Pancreas (tissue), 10 donors: Measurements from ENCODE around the gene ASB1. TPM values are rescaled to one million over a fixed set of nuclear protein-coding genes. Genes with fewer than 3 reads are reported as not detected.
A peak's percentile ranks its signal among the peaks of the same experiment; 100 is the strongest.

Source experiments
- ATAC-seq, 4 donors: fragments of 200-7000 bp; cut with Tn5 transposase; one replicate each; pipeline versions ENCODE4 v1.8.0 to v1.9.1; 2020; ENCODE audit warnings: mild to moderate bottlenecking in 4 of 4, moderate library complexity in 4 of 4
- DNase-seq, 6 donors: peaks; one replicate each; pipeline ENCODE4 v3.0.0-alpha.2; 2020
- FAIRE-seq: peaks from 2 replicates; lab custom pipeline; 2012; peaks lifted over from hg19 to GRCh38; lab: Jason Lieb, UNC
- H3K27ac ChIP-seq, 4 donors: fragments of 200-600 bp; sonication (generic); 1 replicate in 3 of 4; 2 replicates in 1 of 4; pipeline versions ENCODE4 v1.5.0 to v1.8.0; 2020
- H3K27me3 ChIP-seq, 4 donors: fragments of 200-600 bp; one replicate each; pipeline ENCODE4 v1.8.0; 2021
- H3K36me3 ChIP-seq, 3 donors: fragments of 200-600 bp; sonication (generic) in 1 of 3; one replicate each; pipeline versions ENCODE4 v1.5.0 to v1.8.0; 2020 to 2021
- H3K4me1 ChIP-seq, 3 donors: fragments of 200-600 bp; one replicate each; pipeline ENCODE4 v1.8.0; 2021
- H3K4me3 ChIP-seq, 4 donors: fragments of 200-600 bp; sonication (generic) in 2 of 4; one replicate each; pipeline versions ENCODE4 v1.5.0 to v1.8.0; 2020 to 2021
- H3K9me3 ChIP-seq, 4 donors: fragments of 200-600 bp; one replicate each; pipeline ENCODE4 v1.8.0; 2021
- CTCF ChIP-seq, 4 donors: fragments of 200-600 bp; sonication (generic) in 3 of 4; IDR thresholded peaks; one replicate each; pipeline versions ENCODE4 v1.5.0 to v1.8.0; 2021; ENCODE audit warnings: antibody characterized with exemption in 4 of 4
- WGBS, 2 donors: extraction: QIAGEN DNeasy Blood & Tissue Kit; methylation state at CpG; one replicate each; pipeline ENCODE4 v1.1.7; 2013; 5-methylcytosine and 5-hydroxymethylcytosine counted together
- intact Hi-C, 3 donors: fragments of 100-400 bp; cut with DNase I; formaldehyde crosslinking; loops; one replicate each; pipeline versions ENCODE4 v1.11.1 to v1.14.2; 2022
- polyA plus RNA-seq, 2 donors: library from polyadenylated mRNA; stranded (reverse); fragments of 200-250 nt; gene quantifications; one replicate each; pipeline ENCODE4 v1.2.3, GENCODE V29; 2013
- total RNA-seq, 6 donors: library from RNA; stranded (reverse); fragmentation: NEBNext Ultra II Directional in 4 of 6; extraction: Animal tissue kit (Norgen Biotek cat#: 25700) in 4 of 6; gene quantifications; one replicate each; pipeline versions ENCODE4 v1.2.1 to v1.2.4, GENCODE V29; 2021 to 2023
- donor health status: healthy with polysubstance abuse.
- donor health status: DM: no; HTN: no; CAD: no; lungs with moderate emphysema.
- donor health status: DM: no; HTN: no; CAD: no.
- donor health status: control.
- donor health status: control.
- donor health status: Bipolar disorder and iron deficiency.
- donor health status: DM: yes; HTN: yes; CAD: no.
- donor health status: DM: no; HTN: no; CAD: no.
- donor health status: DM: no; HTN: no; CAD: no.
- donor health status: DM: yes; HTN: yes; CAD: no.

Gene ASB1
- total and polyA plus RNA-seq, 8 donors, result 11.3 to 25.1 (median 13.8) TPM

- ATAC-seq, result peak in 1 of 4 donors; percentile 3
- FAIRE-seq, result no peak
- no peak for DNase-seq
Measured at GRCh38 chr2:238425505-238425978, 1.2 kb upstream of the ASB1 start.

GRCh38 chr2:238425979-238426567 is 654 bp upstream of the ASB1 start:
- FAIRE-seq, result no peak
- Histone ChIP-seq H3K27ac (peak overlapping the region; percentile 77 to 87 (median 83)), H3K4me1 (peaks cover 3 to 16% (median 8%) of the 10 kb centered on the region in 3 donors), H3K27me3 (no peaks in the 10 kb centered on the region), H3K4me3 (peak overlapping the region; percentile 73 to 98 (median 91)), H3K36me3 (no peaks in the 10 kb centered on the region), H3K9me3 (no peaks in the 10 kb centered on the region)
- intact Hi-C loops, result loop anchor here in 1 of 3 donors (10.0 kb wide), 1 partner anchor 51 kb away; no protein-coding TSS in a partner anchor
- TF ChIP-seq CTCF (IDR thresholded peaks at IDR 0.05), result no peak
- peak; percentile 28 to 51 (median 45) for ATAC-seq
- 3 to 4% methylated on average over 24 of the region's 24 CpGs for WGBS, 2 donors
- peak in 1 of 6 donors; percentile 30 for DNase-seq

More at GRCh38 chr2:238425505-238425978, 1.2 kb upstream of the ASB1 start:
- TF ChIP-seq CTCF (IDR thresholded peaks at IDR 0.05), result no peak
- Histone ChIP-seq H3K4me1 (peaks cover 0 to 16% (median 8%) of the 10 kb centered on the region in 3 donors), H3K27me3 (no peaks in the 10 kb centered on the region), H3K27ac (no peak overlapping the region), H3K9me3 (no peaks in the 10 kb centered on the region), H3K4me3 (peak overlapping the region in 2 of 4 donors; percentile 95 to 98), H3K36me3 (no peaks in the 10 kb centered on the region)
- intact Hi-C loops, result loop anchor here in 1 of 3 donors (10.0 kb wide), 1 partner anchor 51 kb away; no protein-coding TSS in a partner anchor
- WGBS, 2 donors, result 45 to 58% methylated on average over 16 of the region's 16 CpGs

GRCh38 chr2:238427435-238428162 is 872 bp downstream of the ASB1 start:
- H3K4me3 ChIP-seq, result peak overlapping the region; percentile 73 to 98 (median 91)
- TF ChIP-seq CTCF (IDR thresholded peaks at IDR 0.05), result no peak
- no peaks in the 10 kb centered on the region for H3K9me3 ChIP-seq
- H3K4me1 ChIP-seq, result peaks cover 8 to 16% (median 14%) of the 10 kb centered on the region in 3 donors
- ATAC-seq, result peak in 3 of 4 donors; percentile 10 to 27 (median 17)
- H3K27me3 ChIP-seq, result no peaks in the 10 kb centered on the region
- DNase-seq, result no peak
- H3K27ac ChIP-seq, result peak overlapping the region; percentile 77 to 87 (median 83)
- no peak for FAIRE-seq
- H3K36me3 ChIP-seq, result no peaks in the 10 kb centered on the region
- WGBS, 2 donors, result 6 to 8% methylated on average over 18 to 20 of the region's 20 CpGs
- intact Hi-C loops, result loop anchor here in 1 of 3 donors (10.0 kb wide), 1 partner anchor 53 kb away; no protein-coding TSS in a partner anchor

- intact Hi-C loops, result loop anchor here in 1 of 3 donors (10.0 kb wide), 1 partner anchor 54 kb away; no protein-coding TSS in a partner anchor
- Histone ChIP-seq H3K27ac (no peak overlapping the region), H3K36me3 (peaks cover 0 to 5% (median 0%) of the 10 kb centered on the region in 3 donors), H3K27me3 (no peaks in the 10 kb centered on the region), H3K4me1 (peaks cover 8 to 16% (median 14%) of the 10 kb centered on the region in 3 donors), H3K4me3 (no peak overlapping the region), H3K9me3 (no peaks in the 10 kb centered on the region)
- FAIRE-seq, result no peak
- 95 to 96% methylated on average over 8 of the region's 8 CpGs for WGBS, 2 donors
- no peak for DNase-seq
- no peak for ATAC-seq
- TF ChIP-seq CTCF (IDR thresholded peaks at IDR 0.05), result no peak
Measured at GRCh38 chr2:238428866-238429265, 2.1 kb downstream of the ASB1 start.
